GM21367 (cell line): ENCODE data around the gene NEU1.
"Not testable (repeated sequence)": the region's sequence is repeated elsewhere in the genome, so short reads cannot be mapped to it uniquely, and the experiment has no call there.

ENCODE experiments used
- ATAC-seq: cut with Tn5 transposase; IDR thresholded peaks from one replicate; pipeline ENCODE4 v1.9.1; 2021; ENCODE audit not compliant: unreplicated experiment

NEU1 gene

DNA sequence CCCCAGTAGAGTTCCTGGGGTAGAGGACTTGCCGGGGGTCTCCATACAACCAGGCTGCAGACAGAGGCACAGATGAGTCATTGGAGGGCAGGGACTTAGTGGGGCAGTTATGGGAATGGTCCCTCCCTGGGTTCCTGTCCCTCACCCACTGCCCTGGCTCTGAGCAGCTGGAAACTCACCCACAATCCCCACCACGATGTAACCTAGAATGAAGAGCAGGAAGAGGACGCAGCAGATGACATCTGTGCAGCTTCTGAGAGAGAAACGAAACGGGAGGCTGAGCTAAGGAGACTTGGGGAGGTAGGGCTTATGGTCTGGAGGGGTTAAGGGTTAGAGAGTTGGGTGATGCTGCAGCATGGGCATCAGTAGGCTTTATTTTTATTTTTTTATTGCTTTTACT, 13.3 kb upstream of the NEU1 start:
- ATAC-seq, result no peak

- ATAC-seq, result no peak
Observed at GRCh38 chr6:31874836-31875572, 12.4 kb upstream of the NEU1 start.

- no peak for ATAC-seq
Observed at GRCh38 chr6:31874084-31874670, 11.6 kb upstream of the NEU1 start.

GRCh38 chr6:31871046-31871659, 8.5 kb upstream of the NEU1 start:
- no peak for ATAC-seq

DNA sequence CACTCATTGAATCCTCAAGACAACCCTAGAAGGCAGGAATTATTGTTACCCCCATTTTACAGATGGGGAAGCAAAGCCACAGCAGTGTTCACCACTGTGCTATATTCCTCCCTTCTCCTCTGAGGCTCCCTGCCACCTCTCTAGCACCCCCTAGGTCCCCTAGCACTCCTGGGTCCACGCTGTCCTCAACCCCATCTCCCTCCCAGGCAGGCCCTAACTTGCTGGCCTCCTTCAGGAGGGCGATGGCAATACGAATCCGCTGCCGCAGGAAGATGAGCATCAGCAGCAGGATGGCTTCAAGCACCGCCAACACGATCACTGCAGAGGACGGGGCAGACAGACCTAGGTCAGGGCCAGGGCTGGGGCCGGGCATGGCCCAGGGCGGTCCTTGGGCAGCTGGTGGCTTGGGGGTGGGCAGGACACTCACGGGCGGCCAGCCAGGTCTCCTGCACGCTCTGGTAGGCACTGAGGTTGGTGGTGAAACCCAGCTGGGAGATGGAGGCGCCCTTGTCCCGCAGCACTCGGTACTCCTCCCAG, 7.8 kb upstream of the NEU1 start:
- no peak for ATAC-seq

- no peak for ATAC-seq
Observed at GRCh38 chr6:31869343-31869742, 6.7 kb upstream of the NEU1 start.

GRCh38 chr6:31868658-31868971, 6.0 kb upstream of the NEU1 start:
- ATAC-seq, result not testable (repeated sequence)

GRCh38 chr6:31865205-31866118, 2.8 kb upstream of the NEU1 start:
- no peak for ATAC-seq

DNA sequence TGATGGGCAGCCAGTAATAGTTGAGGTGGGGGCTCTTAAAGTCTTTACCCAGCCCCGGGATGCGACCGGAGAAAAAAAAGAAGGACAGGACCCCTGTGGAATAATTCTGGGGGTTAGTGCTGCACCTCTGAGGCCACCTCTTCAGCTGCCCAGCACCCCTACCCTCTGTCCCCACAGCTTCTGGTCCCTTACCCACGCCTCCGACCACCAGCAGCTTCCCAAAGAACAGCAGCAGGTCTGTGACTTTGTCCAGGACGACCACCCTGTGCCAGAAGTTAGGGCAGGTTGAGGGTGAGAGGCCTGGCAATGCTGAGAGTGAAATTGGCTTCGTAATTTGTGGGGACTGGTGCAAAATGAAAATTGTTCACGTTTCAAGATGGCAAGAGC, 2.2 kb upstream of the NEU1 start:
- ATAC-seq, result no peak

GRCh38 chr6:31864123-31864562, 1.5 kb upstream of the NEU1 start:
- ATAC-seq, result not testable (repeated sequence)

GRCh38 chr6:31861919-31862343, 690 bp downstream of the NEU1 start:
- no peak for ATAC-seq

- ATAC-seq, result no peak
Observed at GRCh38 chr6:31861150-31861549, 1.5 kb downstream of the NEU1 start.

DNA sequence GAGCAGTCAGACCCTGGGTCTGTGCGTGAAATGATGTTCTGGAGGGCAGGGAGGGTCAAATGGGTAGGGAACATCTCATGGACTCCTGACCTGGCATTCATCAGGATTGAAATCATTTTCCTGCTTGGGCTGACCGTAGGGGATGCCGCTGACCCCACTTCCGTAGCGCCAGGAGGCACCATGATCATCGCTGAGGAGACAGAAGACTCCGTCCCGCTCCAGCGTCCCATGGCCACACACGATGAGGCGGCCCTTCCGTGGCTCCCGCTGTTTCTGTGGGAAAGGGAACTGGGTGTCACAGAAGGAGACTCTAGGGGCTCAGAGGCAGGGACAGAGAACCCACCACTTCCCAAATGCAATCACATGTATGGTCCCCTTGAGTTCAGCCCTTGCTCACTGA, 2.3 kb downstream of the NEU1 start:
- ATAC-seq, result no peak

DNA sequence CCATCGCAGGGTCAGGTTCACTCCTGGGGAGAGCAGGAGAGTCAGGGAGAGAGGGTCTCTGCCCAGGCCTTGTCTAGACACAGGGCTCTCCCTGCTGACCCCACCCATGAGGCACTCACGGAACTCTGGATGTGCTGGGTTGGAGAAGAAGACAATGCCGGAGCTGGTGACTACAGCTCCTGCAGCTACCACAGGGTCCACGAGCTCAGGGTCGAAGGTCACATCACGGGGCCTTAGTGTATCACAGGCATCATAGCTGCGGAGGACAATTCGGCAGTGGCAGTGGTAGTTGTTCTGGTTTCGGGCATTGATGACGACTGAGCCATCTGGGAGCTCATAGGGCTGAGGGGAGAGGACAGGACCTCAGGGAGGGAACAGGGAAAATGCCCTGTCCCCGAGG, 2.7 kb downstream of the NEU1 start:
- no peak for ATAC-seq

GRCh38 chr6:31858707-31859106, 3.9 kb downstream of the NEU1 start:
- no peak for ATAC-seq

GRCh38 chr6:31857774-31858173, 4.8 kb downstream of the NEU1 start:
- ATAC-seq, result not testable (repeated sequence)

DNA sequence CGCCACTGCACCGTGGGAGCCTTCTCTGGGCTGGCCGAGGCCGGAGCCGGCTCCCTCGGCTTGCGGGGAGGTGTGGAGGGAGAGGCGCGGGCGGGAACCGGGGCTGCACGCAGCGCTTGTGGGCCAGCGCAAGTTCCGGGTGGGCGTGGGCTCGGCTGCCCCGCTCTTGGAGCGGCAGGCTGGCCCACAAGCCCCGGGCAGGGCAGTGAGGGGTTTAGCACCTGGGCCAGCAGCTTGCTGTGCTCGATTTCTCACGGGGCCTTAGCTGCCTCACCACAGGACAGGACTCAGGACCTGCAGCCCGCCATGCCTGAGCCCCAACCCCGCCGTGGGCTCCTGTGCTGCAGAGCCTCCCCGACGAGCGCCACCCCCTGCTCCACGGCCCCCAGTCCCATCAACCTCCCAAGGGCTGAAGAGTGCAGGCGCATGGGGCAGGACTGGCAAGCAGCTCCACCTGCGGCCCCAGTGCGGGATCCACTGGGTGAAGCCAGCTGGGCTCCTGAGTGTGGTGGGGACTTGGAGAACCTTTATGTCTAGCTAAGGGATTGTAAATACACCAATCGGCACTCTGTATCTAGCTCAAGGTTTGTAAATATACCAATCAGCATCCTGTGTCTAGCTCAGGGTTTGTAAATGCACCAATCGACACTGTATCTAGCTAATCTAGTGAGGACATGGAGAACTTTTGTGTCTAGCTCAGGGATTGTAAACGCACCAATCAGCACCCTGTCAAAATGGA, 10.5 kb downstream of the NEU1 start:
- not testable (repeated sequence) for ATAC-seq

DNA sequence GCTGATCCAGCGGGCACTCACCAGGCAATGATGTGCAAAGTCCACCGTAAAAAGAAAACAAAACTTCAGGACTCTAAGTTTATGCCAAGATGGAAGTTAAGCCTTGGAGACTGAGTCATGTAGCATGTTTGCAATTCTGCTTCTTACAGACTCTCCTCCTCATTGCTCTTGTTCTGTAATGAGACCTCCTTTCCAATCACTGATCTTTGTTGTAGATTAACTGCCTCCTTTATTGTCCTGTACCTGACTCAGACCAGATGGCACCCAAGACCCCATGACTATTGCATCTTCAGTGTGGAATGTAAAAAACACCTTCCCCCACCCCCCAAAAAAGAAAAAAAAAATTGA, 11.2 kb downstream of the NEU1 start:
- ATAC-seq, result no peak

DNA sequence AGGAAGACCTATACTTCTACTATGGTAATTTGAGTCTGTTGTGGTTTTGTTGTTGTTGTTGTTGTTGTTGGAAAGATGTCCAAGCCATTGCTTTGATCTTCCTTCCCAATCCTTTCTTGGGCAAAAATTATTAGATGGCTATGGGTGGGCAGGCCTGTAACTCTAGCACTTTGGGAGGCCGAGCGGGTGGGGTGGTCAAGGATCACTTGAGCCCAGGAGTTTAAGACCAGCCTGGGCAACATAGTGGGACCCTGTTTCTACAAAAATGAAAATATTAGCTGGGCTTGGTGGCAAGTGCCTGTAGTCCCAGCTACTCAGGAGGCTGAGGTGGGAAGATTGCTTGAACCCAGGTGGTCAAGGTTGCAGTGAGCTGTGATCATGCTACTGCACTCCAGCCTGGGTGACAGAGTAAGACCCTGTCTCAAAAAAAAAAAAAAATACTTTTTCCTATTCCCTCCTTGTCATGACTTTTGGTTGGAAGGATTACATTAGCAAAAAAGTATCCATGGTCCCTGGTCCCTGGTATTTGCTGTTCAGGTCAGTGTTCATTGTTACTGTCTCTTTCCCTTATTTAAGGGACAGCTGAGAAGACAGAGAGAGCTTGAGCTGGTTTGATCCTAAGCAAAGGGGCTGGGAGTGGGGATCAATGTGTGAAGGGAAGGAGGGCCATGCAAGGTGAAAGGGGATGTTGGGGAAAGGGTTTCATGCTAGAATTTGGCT, 11.7 kb downstream of the NEU1 start:
- no peak for ATAC-seq
